HG02678 (cell line): ENCODE measurements around the gene MIF4GD.

Experiments used
- ATAC-seq: cut with Tn5 transposase; IDR thresholded peaks from one replicate; pipeline ENCODE4 v1.9.1; 2021; ENCODE audit warnings: mild to moderate bottlenecking, moderate library complexity; ENCODE audit not compliant: unreplicated experiment

Gene MIF4GD

DNA sequence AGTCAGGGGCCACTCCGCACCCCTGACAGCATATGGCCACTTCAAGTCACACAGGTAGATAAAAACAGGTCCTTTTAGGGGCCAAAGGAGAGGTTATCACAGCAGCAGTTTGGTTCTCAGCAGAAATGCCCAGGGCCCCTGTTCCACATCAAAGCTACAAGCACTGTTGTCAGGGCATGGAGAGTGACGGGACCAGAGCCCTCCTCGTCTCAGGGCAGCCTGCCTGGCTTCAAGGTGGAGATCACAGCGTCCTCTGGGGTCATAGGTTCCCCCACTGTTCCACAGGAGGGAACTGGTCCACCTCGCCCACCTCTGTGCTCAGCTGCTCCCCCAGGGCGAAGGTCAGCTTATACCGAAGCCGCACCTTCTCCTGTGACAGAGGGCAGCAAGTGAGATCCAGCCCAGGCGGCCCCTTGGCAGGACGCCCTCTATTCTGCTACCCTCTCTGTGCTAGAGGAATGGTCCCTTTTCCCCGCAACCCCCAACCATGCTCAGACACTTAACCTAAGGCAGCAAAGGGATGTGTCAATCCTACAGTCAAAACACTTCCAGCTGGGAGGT lies 32.9 kb downstream of the MIF4GD start:
- ATAC-seq: no peak

DNA sequence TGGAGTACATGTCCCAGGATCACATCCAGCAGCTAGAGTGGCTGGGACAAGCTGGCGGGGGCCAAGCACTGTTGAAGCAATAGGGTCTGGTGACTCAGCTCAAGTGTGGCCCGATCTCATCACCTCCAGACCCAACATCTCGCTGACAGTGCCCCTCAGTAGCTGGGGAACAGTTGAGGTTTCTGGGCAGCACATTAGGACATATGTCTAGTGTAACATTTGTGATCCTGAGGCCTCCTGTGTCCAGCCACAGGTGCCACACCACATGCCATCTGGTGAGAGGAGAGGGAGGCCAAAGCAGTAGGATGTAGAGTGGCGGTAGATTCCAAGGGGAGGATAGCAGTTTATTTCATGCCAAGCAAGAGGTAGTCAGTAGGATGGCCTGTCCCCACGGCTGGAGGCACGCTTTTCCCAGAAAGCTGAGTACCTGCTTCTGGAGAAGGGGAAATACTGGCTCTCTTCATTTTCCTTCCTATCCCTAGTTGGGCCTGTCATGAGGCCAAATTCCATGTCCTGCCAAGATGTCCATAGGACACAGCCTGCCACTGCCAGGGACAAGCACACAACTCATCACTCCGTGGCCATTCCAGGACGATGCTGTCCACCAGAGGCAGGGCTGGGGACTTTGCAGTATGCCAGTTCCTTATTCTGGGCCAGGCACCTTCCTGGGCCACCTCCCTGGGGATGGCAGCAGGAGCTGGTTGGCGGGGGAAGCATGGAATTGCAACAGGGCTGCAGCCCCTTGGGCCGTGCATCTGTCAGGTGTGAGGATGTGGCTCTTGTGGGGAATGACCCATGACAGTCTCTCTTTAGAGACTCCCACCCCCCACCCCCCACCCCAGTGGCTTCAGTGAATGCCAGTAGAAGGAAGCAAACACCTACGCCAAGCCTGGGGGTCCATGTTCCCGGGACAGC lies 33.7 kb downstream of the MIF4GD start:
- no peak for ATAC-seq

DNA sequence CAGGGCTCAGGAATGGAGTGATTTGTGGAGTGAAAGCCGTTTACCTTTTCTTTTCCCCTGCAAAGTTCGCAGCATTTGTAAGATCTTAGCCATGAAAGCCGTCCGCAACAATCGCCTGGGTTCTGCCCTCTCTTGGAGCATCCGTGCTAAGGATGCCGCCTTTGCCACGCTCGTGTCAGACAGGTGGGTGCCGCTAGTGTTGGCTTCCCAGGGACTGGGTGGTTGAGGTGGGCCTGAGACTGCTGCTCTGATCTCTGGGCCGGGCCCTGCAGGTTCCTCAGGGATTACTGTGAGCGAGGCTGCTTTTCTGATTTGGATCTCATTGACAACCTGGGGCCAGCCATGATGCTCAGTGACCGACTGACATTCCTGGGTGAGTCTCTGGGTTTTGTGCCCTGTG lies 38.2 kb downstream of the MIF4GD start:
- no peak for ATAC-seq

DNA sequence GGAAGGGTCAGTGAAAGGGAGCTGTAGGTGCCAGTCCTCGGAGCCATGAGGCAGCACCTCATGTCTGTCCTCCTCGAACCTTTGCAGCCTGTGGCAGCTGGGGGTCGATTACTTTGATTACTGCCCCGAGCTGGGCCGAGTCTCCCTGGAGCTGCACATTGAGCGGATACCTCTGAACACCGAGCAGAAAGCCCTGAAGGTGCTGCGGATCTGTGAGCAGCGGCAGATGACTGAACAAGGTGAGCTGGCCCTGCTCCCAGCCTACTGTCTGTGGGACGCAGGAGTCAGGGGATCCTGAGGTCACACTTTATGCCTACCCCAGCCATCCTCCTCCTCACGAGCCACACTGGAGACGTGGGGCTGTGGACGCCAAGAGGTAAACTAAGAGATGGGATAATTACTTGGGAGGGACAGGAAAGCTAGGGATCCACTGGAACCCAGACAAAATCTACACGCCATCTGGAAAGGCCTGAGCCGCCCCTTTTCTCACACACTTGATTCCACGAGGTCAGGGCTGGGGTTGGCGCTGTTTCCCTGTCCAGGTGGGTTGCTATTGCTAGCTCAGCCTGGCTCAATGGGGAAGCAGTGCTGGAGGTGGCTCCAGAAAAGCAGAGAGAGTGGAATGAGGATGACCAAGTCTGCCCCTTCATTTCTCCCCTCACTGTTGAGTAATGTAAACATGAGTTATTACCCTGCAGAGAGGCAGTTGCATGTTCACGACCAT lies 39.1 kb downstream of the MIF4GD start:
- no peak for ATAC-seq

DNA sequence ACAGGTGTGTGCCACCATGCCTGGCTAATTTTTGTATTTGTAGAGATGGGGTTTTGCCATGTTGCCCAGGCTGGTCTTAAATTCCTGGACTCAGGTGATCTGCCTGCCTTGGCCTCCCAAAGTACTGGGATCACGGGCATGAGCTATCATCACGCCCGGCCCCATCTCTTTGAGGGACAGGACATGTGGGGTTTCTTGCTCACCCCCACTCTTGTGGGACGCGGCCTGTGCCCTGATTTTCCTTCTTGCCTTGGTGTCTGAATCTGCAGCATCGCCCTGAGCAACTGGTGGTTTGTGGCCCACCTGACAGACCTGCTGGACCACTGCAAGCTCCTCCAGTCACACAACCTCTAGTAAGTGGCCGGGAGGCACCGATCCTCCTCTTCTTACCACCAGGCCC lies 40.0 kb downstream of the MIF4GD start:
- ATAC-seq: no peak

DNA sequence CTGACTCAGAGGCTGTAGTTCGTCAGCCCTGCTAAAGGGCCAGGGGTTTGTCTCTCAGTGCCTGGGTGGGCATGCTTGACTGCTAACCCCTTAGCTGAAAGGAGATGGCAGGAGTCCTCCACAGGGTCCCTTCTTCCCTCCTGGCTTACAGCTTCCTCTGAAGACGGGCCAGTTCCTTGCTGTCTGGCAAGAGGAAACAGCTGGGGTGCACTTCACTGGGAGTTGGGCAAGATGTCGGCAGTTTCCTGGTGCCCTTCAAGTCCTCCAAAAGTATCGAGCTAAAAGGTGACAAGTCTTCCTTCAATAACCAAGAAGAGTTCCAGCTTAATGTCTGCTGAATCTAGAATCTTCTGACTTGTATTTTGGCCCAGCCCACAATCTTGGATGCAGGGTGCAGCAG lies 42.2 kb downstream of the MIF4GD start:
- no peak for ATAC-seq

DNA sequence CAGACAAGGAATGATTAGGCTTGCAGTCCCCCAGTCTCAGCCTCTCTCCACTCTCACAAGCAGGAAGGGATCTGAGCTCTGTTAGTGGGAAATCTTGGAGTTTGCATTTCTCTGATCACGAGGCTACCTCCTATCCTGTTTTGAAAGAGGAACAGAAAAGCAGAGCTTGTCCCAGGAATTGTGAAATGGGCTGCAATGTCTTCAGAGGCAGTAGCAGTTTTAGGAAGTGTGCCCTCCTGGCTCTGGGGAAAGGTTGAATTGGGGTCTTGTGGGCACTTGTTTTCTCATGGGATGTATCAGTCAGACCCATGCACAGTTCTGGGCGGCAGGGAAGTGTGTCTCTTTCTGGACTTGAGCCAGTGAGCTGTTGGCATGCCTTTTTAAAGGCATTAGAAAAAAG lies 42.7 kb downstream of the MIF4GD start:
- no peak for ATAC-seq

DNA sequence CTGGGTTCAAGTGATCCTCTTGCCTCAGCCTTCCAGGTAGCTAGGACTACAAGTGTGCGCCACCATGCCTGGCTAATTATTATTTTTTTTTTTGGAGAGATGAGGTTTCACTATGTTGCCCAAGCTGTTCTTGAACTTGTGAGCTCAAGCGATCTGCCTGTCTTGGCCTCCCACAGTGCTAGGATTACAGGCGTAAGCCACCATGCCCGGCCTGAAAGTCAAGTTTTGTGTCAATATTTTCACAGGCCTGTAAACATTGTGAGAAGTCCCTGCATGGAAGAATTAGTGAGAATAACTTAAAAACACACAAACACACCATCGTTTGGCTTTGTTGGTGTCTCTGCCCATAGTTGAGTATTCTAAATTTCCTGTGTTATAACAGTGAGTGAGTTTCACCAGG lies 43.3 kb downstream of the MIF4GD start:
- ATAC-seq: no peak

DNA sequence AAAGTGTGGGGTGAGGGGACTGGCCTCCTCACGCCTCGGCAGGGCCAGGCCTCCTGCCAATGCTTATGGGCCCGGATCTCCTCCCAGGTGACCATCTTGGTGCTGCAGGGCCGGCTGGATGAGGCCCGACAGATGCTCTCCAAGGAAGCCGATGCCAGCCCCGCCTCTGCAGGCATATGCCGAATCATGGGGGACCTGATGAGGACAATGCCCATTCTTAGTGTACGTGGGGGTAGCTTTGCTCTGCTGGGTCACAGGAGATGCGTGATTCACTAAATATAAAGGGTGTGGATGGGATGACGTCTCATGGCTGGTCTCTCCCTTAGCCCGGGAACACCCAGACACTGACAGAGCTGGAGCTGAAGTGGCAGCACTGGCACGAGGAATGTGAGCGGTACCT lies 46.0 kb downstream of the MIF4GD start:
- ATAC-seq: no peak

DNA sequence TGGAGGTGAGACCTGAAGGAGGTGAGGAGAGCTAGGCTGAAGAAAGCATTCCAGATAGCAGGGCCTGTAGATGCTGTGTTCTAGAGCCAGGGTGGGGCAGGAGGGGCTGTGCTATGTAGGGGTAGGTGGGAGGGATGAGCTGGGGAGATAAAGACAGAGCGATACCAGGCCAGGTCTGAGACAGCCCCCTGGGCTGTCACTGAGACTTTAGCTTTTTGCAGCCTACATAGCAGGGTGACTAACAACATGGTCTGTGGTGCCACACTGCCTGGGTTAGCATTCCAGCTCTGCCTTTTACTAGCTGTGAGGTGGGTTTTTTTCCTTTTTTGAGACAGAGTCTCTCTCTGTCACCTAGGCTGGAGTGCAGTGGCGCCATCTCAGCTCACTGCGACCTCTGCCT lies 51.2 kb downstream of the MIF4GD start:
- ATAC-seq: no peak

DNA sequence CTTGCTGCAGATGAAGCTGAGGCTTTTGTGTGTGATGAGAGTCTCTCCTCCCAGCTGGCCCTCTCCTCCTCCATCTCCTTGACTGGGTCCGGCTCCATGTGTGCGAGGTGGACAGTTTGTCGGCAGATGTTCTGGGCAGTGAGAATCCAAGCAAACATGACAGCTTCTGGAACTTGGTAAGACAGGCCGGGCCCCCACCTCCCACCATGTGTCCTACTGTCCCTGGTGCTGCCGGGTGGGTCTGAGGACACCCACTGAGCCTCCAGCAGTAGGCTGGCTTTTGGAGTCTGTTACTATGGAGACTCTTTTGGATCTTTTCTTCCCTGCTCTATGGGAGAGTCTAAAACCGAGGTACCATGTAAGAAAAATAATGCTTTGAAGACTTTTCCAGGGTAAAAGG lies 52.9 kb downstream of the MIF4GD start:
- ATAC-seq: no peak
